Measurements from ENCODE around the gene EGFLAM. TPM values are rescaled to one million over a fixed set of nuclear protein-coding genes. Genes with fewer than 3 reads are reported as not detected.

Gene EGFLAM
- total and polyA plus RNA-seq, 2 donors (not counting 3 experiments of a cell fraction or from before 2014, with no cell fraction given): 1.2 to 2.7 TPM

- H2AFZ ChIP-seq (ENCODE audit: low read depth, low read length): no peak overlapping the region
- FAIRE-seq: no peak
- no peaks in the 10 kb centered on the region for H3K9me1 ChIP-seq (replicated peaks; ENCODE audit: control insufficient read depth, extremely low read depth, insufficient read depth, low read length)
- dilution Hi-C loops (cut with MboI; ENCODE audit: extremely low pct_ligation_motif_present, low sequenced_read_pairs) (no loop called here), intact Hi-C loops (cut with micrococcal nuclease) (no loop called here)
- H3K4me2 ChIP-seq (ENCODE audit: insufficient read depth, low read length): no peak overlapping the region
- no TSS peak for BruUV-seq (replicated peaks)
- no peak overlapping the region for H3K27ac ChIP-seq (ENCODE audit: insufficient read depth, low read depth, low read length)
- no peak overlapping the region for H3K9ac ChIP-seq (replicated peaks; ENCODE audit: extremely low read depth, insufficient read depth, low read length)
- no peaks in the 10 kb centered on the region for H4K20me1 ChIP-seq (replicated peaks; ENCODE audit: control insufficient read depth, extremely low read depth, insufficient read depth, low read length)
- peaks cover 0 to 2% of the 10 kb centered on the region in 2 experiments for H3K27me3 ChIP-seq (ENCODE audit: control insufficient read depth in 2 of 2, insufficient read depth in 2 of 2, low read length in 2 of 2)
- H3K79me2 ChIP-seq (ENCODE audit: control insufficient read depth, insufficient read depth, low read length): no peaks in the 10 kb centered on the region
- no peak overlapping the region for H3K4me3 ChIP-seq (replicated peaks in 1 of 3; ENCODE audit: insufficient read depth in 1 of 3, low read depth in 1 of 3, low read length in 3 of 3)
- ChIA-PET CTCF (no interaction called here), POLR2A (no interaction called here)
- no peaks in the 10 kb centered on the region for H3K4me1 ChIP-seq (ENCODE audit: control insufficient read depth, extremely low read depth, insufficient read depth, low read length)
- H3K9me3 ChIP-seq (replicated peaks; ENCODE audit: control insufficient read depth, insufficient read depth, low read length): no peaks in the 10 kb centered on the region
- DNase-seq (ENCODE audit: low read depth, low spot score): no peak
- H3K36me3 ChIP-seq (ENCODE audit: control insufficient read depth in 2 of 2, extremely low read depth in 1 of 2, insufficient read depth in 2 of 2, low read length in 2 of 2): no peaks in the 10 kb centered on the region
- TF ChIP-seq POLR2AphosphoS5 (IDR thresholded peaks at IDR 0.05; ENCODE audit: insufficient read depth, low read depth, low read length): no peak
- TF ChIP-seq FOS (IDR thresholded peaks at IDR 0.05; ENCODE audit: borderline replicate concordance, insufficient read depth, low read length): no peak
- no peak for TF ChIP-seq CTCF (IDR thresholded peaks at IDR 0.05; ENCODE audit: extremely low read depth in 1 of 2, insufficient read depth in 1 of 2, low read depth in 1 of 2, low read length in 2 of 2)
- TF ChIP-seq MAX (IDR thresholded peaks at IDR 0.05; ENCODE audit: insufficient read depth, insufficient read length): no peak
- TF ChIP-seq JUN (IDR thresholded peaks at IDR 0.05; ENCODE audit: borderline replicate concordance, insufficient read depth, insufficient read length, low read depth): no peak
- no peak for TF ChIP-seq EZH2 (IDR thresholded peaks at IDR 0.05; ENCODE audit: borderline replicate concordance, low read depth, low read length, severe bottlenecking)
- no peak for TF ChIP-seq POLR2A (IDR thresholded peaks at IDR 0.05; ENCODE audit: low read depth, low read length)
- no peak for TF ChIP-seq GATA2 (IDR thresholded peaks at IDR 0.05; ENCODE audit: insufficient read depth, insufficient read length, low read depth, low read length)
Measured at GRCh38 chr5:38346593-38346992, 88.2 kb downstream of the EGFLAM start.
